HG02642 (cell line): ENCODE data around the gene MCFD2.
"Not testable (repeated sequence)": the region's sequence is repeated elsewhere in the genome, so short reads cannot be mapped to it uniquely, and the experiment has no call there.

Experiments used
- ATAC-seq: cut with Tn5 transposase; IDR thresholded peaks from one replicate; pipeline ENCODE4 v1.9.1; 2021; ENCODE audit warnings: mild to moderate bottlenecking; ENCODE audit not compliant: unreplicated experiment, poor library complexity

The MCFD2 gene

DNA sequence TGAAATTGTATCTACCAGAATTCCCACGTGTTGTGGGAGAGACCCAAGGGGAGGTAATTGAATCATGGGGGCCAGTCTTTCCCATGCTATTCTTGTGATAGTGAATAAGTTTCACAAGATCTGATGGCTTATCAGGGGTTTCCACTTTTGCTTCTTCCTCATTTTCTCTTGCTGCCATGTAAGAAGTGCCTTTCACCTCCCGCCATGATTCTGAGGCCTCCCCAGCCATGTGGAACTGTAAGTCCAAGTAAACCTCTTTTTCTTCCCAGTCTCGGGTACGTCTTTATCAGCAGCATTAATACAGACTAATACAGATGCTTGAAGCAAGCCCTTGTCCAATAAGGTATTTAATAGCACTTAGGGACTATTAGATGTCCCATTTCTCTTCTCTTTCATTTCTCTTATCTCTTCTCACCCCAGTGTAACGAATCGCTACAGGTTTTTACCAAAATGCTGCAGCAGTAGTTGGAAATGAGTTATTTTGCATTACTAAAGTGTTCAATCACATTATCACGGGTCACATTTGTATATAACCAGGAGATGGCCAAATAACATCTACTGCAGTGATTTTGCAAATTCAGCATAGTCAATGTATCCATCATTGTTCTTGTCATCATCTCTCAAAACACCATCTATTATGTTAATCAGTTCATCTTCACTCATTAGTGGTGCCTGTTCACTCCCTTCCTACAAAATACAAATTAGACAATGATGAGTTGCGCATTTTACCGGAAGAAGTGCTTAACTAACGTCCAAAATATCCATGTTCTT lies 10.5 kb downstream of the MCFD2 start:
- not testable (repeated sequence) for ATAC-seq

DNA sequence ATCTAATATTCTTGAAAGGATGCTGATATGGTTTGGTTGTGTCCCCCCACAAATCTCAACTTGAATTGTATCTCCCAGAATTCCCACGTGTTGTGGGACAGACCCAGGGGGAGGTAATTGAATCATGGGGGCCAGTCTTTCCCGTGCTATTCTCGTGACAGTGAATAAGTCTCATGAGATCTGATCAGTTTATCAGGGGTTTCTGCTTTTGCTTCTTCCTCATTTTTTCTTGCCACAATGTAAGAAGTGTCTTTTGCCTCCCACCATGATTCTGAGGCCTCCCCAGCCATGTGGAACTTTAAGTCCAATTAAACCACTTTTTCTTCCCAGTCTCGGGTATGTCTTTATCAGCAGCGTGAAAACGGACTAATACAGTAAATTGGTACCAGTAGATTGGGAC lies 12.6 kb downstream of the MCFD2 start:
- not testable (repeated sequence) for ATAC-seq

DNA sequence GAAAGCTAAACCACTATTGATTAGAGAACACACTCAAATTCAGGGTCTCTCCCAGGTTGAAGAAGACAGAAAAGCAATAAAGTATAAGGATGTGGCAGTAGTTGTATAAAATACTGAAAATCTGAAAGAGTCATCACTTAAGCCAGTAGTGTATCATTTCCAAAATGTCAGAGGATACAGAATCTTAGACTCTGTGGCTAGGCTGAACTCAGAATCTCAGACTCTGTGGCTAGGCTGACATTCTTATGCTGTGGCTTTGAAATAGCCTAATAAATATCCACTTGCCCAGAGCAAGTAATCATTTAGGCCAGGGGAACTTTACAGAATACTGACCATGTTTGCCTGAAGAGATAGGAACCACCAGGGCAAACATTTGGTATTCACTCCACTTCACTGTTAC lies 13.1 kb downstream of the MCFD2 start:
- ATAC-seq: no peak

DNA sequence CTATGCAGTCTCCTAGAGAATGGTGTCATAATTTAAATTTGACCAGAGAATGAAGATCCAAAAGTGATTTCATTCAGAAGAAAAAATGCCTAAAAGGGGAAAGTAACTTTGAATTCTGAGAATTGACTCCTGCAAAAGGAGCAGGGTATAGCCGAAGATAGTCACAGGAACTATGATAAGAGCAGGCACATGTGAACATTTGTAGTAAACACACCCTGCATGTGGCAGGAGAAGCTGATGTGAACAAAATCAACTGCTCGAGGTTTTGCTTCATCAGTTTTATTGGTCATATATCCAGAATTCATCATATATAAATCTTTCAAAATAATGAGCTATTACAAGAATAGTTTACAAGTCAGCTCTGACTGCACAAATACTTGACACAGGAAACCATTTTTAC lies 14.0 kb downstream of the MCFD2 start:
- ATAC-seq: no peak

DNA sequence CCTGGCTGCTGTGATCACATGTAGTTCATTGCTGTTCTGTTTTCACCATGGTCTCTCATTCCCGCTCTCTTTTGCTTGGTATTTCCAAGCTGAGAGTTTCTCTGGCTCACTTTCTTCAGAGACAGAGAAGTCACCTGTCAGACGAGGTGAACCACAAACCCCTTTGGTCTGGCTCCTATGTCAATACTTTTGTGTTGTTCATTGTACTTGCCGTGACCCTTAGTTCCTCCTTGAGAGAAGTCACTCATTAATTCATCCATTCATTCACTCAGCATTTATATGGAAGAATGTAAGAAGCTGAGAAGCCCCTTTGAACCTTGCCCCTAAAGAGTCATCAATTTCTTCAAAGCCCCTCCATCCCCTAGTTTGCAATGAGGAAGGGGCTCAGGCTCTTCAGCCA lies 15.2 kb downstream of the MCFD2 start:
- ATAC-seq: no peak

DNA sequence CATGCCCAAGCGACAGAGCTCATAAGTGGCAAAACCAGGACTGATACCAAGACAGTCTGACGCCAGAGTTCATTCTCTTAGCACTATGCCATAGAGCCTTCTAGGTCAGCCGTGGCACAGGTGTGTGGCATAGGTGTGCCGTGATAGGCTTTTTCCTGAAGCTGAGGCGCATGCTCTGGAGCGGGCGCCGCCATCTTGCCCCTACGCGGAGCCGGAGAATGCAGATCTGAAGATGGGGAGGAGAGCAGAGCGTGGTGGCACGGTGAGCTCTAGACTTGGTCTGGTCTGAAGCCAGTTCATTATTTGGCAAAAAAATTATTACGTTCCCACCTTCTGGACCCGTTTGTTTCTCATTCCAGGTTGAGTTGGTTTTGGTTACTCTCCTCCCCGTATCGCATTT lies 16.6 kb downstream of the MCFD2 start:
- no peak for ATAC-seq

DNA sequence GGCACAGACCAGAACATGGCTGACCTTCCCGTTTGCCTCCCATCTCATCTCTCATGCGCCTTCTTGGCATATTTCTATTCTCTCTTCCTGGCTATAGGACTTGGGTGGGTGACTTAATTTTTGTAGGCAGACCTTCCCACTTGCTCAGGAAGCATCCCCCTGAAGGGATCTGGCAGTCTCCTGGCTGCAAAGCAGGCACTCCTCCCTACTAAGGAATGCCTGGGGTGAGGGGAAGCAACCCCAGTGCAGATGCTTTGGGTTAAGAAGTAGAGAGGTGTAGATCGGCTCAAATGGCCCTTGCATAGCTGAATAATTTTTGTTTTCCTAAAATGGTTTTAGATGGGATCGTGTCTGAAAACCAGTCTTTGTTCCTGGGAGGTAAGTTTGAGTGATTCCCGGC lies 17.6 kb downstream of the MCFD2 start:
- no peak for ATAC-seq

DNA sequence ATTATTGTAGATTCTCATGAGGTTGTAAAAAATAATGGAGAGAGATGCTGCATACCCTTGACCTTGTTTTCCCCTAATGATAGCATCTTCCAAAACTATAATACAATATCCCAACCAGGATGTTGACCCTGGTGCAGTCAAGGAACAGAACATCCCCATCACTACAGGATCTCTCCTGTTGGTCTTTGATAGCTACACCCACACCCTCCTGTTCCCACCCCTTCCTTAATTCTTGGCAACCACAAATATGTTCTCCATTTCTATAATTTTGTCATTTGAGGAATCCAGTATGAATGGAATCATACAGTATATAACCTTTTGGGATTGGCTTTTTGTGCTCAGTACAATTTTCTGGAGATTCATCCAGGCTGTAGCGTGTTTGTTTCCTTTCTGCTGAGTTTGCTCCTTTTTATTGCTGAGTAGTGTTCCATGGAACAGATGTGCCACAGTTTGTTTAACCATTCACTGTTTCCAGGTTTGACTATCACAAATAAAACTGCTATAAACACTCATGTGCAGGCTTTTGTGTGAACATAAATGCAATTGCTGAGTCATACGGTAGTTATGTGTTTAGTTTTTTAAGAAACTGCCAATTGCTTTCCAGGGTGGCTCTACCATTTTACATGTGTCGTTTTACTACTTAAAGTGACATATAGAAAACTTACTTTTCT lies 22.2 kb downstream of the MCFD2 start:
- no peak for ATAC-seq

DNA sequence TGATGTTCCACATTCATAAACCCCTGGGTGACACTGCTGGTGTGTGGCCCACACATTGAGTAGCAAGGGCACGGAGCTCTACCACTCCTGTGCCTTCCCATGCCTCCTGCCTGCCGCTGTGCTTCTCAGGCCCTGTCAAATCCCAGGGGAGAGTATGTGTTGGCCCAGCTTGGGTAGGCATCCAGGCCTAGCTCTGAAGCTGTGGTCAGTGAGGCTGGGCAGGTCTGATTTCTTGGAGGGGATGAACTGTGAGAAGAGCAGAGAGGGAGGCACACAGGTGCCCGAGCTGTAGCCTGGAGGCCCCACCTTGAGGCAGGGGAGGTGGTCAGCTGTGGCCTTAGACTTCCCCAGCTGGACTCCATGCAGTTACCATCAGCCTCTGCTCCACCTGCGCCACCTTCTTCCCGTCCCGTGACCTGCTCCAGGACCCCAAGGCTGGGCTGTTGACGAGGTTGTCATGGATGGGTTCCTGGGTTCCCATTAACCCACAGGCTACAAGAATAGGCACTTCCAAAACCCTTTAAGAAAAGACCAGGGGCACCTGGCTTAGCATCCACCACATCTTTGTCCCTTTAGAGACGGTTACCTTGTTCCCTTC lies 23.6 kb downstream of the MCFD2 start:
- no peak for ATAC-seq

DNA sequence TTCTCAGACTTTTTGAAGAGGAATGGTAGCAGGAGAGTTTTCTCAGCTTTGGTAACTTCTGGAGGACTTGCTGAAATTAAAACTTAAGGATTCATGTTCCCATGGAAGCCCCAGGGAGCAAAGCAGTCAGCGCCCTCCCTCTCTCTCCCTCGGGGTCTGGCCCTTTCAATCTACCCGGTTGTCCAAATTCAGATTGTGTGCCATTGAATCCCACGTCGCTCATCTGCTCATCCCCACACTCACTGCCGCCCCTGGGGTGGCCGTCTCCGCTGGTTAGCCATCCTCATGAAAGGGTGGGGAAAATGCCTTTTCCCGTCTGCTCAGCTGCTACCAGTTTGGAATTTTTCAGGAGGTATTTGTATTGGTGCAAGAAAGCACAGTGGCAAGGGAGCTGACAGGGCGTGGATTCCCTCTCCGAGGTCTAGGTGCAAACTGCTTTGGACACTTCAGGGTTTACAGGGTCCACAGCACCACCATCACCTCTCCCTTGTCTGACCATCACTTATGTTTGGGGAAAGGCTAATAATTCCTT lies 27.1 kb downstream of the MCFD2 start:
- ATAC-seq: no peak

DNA sequence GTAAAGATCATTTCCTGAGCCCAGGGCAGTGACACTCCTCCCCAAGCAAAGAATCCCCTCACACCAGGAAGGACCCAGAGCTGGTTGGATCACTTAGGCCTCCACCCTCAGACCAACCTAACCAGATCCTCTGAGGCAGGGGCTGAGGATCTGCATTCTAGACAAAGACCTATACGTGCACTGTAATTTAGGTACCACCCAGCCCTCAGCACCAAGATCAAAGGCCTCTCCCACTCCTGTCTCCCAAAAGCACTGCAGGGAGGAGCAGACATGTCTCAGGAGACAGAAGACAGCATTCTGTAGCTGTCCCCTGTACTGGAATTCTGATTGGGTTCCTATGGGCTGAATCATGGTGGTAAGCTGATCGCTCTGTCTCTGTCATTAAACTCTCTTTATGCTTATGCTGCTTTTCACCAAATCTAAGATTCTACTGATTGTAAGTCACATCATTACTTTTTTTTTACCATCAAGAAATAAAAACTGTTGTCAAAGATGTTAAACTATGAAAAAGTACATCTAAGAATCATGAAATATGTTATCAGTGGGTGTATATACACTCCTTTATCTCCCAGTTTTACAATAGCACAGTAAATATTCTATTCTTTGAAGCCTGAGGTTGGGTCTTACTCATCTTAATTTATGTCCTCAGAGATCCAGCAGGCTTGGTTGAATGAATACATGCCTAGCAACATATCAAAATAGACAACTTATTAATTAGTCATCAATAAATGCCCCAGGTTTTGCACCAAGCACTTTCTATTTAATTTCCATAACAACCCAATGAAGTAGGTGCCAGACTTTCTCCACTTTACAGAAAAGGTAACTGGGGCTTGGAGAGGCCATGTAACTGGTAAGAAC lies 28.3 kb downstream of the MCFD2 start:
- ATAC-seq: no peak

DNA sequence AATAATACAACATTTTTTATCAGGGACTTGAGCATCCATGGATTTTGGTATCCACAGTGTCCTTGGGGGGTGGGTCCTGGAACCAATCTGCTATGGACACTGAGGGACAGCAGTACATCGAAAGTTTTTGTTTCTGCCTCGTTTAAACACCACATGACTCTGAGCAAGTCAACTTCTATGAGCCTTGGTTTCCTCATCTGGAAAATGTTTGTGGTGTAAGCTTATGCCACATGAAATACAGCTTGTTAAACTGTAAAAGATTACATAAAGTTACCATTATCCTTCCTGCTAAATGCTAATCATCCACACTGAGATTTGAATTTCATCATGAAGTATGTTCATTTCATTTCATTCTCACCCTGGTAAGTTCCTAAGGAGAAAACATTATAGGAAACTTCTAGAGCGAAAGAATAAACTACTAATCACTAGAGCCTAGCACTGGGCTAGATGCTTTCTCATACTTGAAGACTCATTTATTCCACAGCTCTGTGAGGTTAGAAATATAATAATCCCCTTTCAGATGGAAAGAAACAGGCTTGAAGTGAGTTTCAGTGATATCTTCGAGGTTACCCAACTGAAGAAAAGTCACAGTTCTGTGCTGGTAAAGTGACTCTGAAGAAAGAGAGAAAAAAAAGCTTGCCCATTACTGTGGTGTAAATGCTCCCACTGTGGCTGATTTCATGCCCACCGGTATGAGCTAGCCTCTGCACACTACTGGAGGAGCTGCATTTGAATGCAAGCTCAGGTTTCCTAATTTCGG lies 29.2 kb downstream of the MCFD2 start:
- no peak for ATAC-seq

DNA sequence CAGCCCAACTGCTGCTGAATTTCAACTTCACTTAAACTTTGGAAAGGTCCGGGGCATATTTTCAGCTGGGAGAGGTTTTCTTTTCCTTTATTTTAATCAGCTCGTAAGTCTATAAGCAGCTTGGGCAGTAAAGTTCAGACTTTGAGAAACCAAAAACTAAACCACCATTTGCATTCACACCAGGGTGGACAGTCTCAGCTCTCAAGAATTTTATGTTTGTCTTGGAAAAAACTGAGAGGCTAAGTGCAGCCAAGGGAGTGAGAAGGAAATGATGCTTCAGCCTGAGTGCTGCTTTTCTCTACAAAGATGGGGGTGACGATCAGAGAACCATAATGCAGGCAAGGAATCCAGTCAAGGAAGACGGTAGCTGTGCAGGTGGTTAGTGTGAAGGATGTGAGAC lies 30.2 kb downstream of the MCFD2 start:
- no peak for ATAC-seq

DNA sequence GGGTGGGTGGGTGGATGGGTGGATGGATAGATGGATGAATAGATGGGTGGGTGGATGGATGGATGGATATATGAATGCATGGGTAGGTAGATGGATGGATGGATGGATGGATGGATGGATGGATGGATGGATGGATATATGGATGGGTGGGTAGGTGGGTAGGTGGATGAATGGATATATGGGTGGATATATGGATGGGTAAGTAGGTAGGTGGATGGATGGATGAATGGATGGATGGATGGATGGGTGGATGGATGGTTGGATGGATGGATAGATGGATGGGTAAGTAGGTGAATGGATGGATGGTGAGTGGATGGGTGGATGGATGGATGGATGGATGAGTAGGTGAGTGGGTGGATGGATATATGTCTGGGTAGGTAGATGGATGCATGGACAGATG lies 36.1 kb downstream of the MCFD2 start:
- no peak for ATAC-seq

DNA sequence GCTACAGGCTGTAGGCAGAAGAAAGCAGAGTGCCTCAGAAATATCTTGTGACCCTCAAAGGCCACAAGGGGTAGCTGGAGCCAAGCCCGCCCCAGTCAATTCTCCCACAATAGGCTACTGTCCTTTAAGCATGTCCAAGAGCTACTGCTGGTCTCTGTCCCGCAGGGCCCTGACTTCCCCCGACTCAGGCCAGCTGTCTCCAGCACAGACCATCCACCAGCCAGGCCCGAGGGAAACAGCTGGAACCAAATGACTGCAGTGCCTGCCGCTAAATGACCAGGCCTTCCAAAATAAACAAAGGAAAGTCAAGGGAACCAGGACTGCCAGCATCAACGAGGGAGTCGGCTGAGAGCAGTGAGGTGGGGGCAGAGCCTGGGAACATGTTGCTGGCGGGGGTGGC lies 36.7 kb downstream of the MCFD2 start:
- no peak for ATAC-seq

DNA sequence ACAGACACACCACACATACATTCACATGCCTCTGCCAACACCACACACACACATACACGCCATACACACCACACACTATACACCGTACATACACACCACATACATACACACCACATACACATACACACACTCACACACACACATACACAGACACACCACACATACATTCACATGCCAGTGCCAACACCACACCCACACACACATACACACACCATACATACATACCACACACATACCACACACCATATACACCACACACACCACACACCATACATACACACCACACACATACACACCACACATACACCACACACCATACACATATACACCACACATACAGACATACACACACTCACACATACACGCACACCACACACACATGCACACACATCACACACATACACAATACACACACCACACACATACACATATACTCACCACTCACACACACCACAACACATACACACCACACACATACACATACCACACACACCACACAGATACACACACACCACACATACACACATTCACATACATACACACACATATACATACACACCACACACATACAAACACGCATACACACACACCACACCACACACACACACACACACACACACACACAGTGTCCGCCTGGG lies 37.2 kb downstream of the MCFD2 start:
- ATAC-seq: no peak

DNA sequence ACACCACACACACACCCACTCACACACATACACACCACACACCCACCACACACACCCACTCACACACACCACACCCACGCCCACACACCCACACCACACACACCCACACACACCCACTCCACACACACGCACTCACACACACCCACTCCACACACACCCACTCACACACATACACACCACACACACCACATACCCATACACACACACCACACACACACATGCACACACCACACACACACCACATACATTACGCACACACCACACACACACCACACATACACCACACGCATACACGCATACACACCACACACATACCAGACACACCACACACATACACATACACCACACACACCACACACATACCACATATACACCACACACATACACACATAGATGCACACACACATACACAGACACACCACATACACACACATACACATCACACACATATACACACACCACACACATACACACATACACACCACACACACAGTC lies 37.9 kb downstream of the MCFD2 start:
- ATAC-seq: no peak

DNA sequence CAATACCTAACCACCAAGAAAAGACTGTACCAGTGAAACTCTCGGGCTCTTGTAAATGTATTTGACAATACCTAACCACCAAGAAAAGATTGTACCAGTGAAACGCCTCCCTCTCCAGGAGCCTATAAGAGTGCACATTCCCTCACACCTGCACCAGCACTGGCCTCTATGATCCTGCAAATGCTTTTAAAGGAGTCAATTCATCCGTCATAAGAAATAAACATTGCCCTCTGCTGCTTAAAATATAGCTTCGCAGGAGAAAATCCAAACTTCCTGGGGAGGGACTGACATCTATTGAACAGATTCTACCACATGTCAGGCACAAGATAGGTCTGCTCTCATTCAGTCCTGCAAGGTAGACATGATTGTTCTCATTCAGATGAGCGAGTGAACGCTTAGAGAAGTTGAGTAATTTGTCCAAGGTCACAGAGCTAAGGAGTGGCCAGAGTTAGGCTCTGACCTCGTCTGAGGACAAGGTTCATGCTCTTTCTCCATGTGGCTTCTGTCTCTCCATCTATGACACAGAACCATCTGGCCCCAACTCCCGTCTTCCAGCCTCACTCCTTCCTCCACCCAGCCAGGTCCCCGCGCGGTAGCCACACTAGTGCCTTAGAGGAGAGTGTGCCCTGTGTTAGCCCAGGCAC lies 38.7 kb downstream of the MCFD2 start:
- no peak for ATAC-seq
